Measurements from ENCODE around the gene MRC1. TPM values are rescaled to one million over a fixed set of nuclear protein-coding genes. Genes with fewer than 3 reads are reported as not detected.

The MRC1 gene
- total and polyA plus RNA-seq, 10 of the 15 experiments (the other 5 are each of a cell fraction or from before 2014, with no cell fraction given): 0.01 to 0.21 (median 0.03) TPM; not detected in 5

GRCh38 chr10:17865351-17865750 lies 56.2 kb downstream of the MRC1 start:
- no peak for DNase-seq (ENCODE audit: low read depth, low spot score)
- Histone ChIP-seq H4K20me1 (ENCODE audit: control insufficient read depth, insufficient read depth) (no peaks in the 10 kb centered on the region), H3K4me1 (ENCODE audit: control insufficient read depth, insufficient read depth, low read length) (no peaks in the 10 kb centered on the region), H2AFZ (ENCODE audit: control insufficient read depth, low read depth, low read length) (no peak overlapping the region), H3K9ac (ENCODE audit: control insufficient read depth, insufficient read depth, low read length) (no peak overlapping the region), H3K4me2 (ENCODE audit: control insufficient read depth, insufficient read depth) (no peak overlapping the region), H3K9me3 (replicated peaks; ENCODE audit: control insufficient read depth, insufficient read depth, low read length) (no peaks in the 10 kb centered on the region), H3K27me3 (replicated peaks in 1 of 2; ENCODE audit: control insufficient read depth in 2 of 2, insufficient read depth in 2 of 2, low read length in 1 of 2) (no peaks in the 10 kb centered on the region), H3K79me2 (ENCODE audit: control insufficient read depth, insufficient read depth, low read length) (no peaks in the 10 kb centered on the region), H3K27ac (ENCODE audit: control insufficient read depth, insufficient read depth) (no peak overlapping the region), H3K4me3 (no peak overlapping the region), H3K36me3 (ENCODE audit: control insufficient read depth in 2 of 2, insufficient read depth in 2 of 2, low read length in 1 of 2) (no peaks in the 10 kb centered on the region)
- ChIA-PET POLR2A (no interaction called here), RAD21 (ENCODE audit: unreplicated experiment) (interaction anchor here (1.0 kb wide), 1 partner anchor 17 kb away, joined by 4 read pairs; no protein-coding TSS in a partner anchor), CTCF (no interaction called here), SMC1A (ENCODE audit: uncharacterized antibody, unreplicated experiment) (interaction anchor here (1.8 kb wide), 1 partner anchor 18 kb away, joined by 8 read pairs; no protein-coding TSS in a partner anchor)
- in situ Hi-C loops (cut with MboI) (no loop called here), intact Hi-C loops (cut with micrococcal nuclease; ENCODE audit: unreplicated experiment) (no loop called here)
- ATAC-seq: no peak
- FAIRE-seq: no peak
- TF ChIP-seq GATAD2B (conservative IDR thresholded peaks at IDR 0.05; ENCODE audit: low read depth) (no peak), KAT2A (conservative IDR thresholded peaks at IDR 0.05; ENCODE audit: control insufficient read depth, low read depth, low read length) (no peak), RCOR1 (conservative IDR thresholded peaks at IDR 0.05; ENCODE audit: low read depth, low read length) (no peak), BCL11A (IDR thresholded peaks at IDR 0.05; ENCODE audit: low read depth, low read length) (no peak), HDAC2 (IDR thresholded peaks at IDR 0.05) (no peak), GABPA (IDR thresholded peaks at IDR 0.05; ENCODE audit: low read depth) (no peak), CHD4 (IDR thresholded peaks at IDR 0.05) (no peak), SREBF2 (IDR thresholded peaks at IDR 0.05; ENCODE audit: low read length) (no peak), ZBTB33 (IDR thresholded peaks at IDR 0.05) (no peak), RUNX3 (IDR thresholded peaks at IDR 0.05; ENCODE audit: low read length) (no peak), STAT1 (conservative IDR thresholded peaks at IDR 0.05) (no peak), JUNB (IDR thresholded peaks at IDR 0.05) (no peak), RAD21 (IDR thresholded peaks at IDR 0.05; ENCODE audit: insufficient read depth, low read depth, low read length) (no peak), TARDBP (IDR thresholded peaks at IDR 0.05; ENCODE audit: borderline replicate concordance) (no peak), ATF7 (IDR thresholded peaks at IDR 0.05; ENCODE audit: low read depth) (no peak), POLR2A (IDR thresholded peaks at IDR 0.05; ENCODE audit: low read depth, low read length) (no peak), NFIC (IDR thresholded peaks at IDR 0.05; ENCODE audit: low read depth, low read length) (no peak), RAD51 (IDR thresholded peaks at IDR 0.05) (no peak), IKZF2 (IDR thresholded peaks at IDR 0.05) (no peak), PAX8 (IDR thresholded peaks at IDR 0.05) (no peak)
- 0% methylated on average over 3 of the region's 3 CpGs for WGBS (ENCODE audit: insufficient coverage, insufficient replicate concordance, low lambda C conversion rate, missing lambda C conversion rate)
- no TSS peak for BruUV-seq (replicated peaks)

Data from GM12878 (cell line).